Ishikawa (cell line): Measurements from ENCODE around the gene CCDC17.

ENCODE experiments used
- CREB1 ChIP-seq: IDR thresholded peaks from 2 replicates; pipeline ENCODE4 v1.6.1; 2012; ENCODE audit warnings: low read depth
- EGR1 ChIP-seq: IDR thresholded peaks from 2 replicates; pipeline ENCODE4 v1.6.1; 2012
- EP300 ChIP-seq: IDR thresholded peaks from 2 replicates; pipeline ENCODE4 v1.6.1; 2012; ENCODE audit warnings: borderline replicate concordance
- MAX ChIP-seq: IDR thresholded peaks from 2 replicates; pipeline ENCODE4 v1.6.1; 2012
- TAF1 ChIP-seq: IDR thresholded peaks from 2 replicates; pipeline ENCODE4 v1.6.1; 2012; ENCODE audit warnings: low read depth, mild to moderate bottlenecking
- YY1 ChIP-seq: IDR thresholded peaks from 2 replicates; pipeline ENCODE4 v1.6.1; 2012; ENCODE audit warnings: low read depth
- ZBTB7A ChIP-seq: IDR thresholded peaks from 2 replicates; pipeline ENCODE4 v1.6.1; 2012; ENCODE audit warnings: low read depth
- TF ChIP-seq, protein P1 (sequence below): IDR thresholded peaks from 2 replicates; pipeline ENCODE4 v1.6.1; 2012

DNA sequence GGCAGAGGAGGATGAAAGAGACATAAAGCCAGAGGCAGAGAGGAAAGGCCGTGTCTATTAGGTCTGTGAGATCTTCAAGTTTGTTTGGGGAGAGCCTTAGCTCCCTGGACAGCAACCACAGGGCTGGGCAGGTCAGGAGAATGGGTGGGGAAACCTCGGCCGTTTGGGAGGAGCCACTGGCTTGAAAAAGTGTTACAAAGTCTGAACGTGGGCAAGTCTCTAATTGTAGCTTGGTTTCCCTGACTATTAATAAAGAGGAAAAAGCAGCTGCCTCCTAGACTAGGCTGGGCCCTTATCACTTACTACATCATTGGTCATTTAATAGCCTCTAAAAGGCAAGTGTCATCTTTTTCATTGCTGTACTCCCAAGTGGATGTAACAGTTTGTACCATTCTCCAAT, at the start of gene CCDC17:
- TF ChIP-seq TAF1 (no peak), ZBTB7A (no peak), YY1 (no peak), EGR1 (no peak), MAX (no peak), EP300 (no peak), CREB1 (no peak)
- TF ChIP-seq, protein P1, sequence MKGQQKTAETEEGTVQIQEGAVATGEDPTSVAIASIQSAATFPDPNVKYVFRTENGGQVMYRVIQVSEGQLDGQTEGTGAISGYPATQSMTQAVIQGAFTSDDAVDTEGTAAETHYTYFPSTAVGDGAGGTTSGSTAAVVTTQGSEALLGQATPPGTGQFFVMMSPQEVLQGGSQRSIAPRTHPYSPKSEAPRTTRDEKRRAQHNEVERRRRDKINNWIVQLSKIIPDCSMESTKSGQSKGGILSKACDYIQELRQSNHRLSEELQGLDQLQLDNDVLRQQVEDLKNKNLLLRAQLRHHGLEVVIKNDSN = no peak
